Measurements from ENCODE around the gene ZBTB20. TPM values are rescaled to one million over a fixed set of nuclear protein-coding genes. Genes with fewer than 3 reads are reported as not detected.

ZBTB20 gene
- total and polyA plus RNA-seq, 2 donors (not counting 1 experiment from before 2014, with no cell fraction given), result 4.0 to 123 TPM

DNA sequence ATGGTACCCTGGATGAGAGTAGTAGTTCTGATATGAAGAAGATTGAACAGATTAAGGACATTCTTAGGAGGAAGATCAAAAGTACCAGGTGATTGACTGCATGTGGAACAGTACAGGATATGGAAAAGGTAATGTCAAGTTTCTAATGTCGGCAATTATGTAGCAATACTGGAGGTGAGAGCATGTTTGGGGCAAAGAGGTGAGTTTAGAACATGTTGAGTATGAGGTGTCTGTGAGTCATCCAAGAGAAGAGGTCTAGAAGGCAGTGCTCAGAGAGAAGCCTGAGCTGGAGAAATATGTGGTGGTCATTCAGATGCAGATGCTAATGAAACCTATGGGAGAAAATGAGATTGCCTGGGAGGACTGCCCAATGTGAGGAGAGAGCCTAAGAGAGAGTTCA lies 305.6 kb downstream of the ZBTB20 start:
- no peak overlapping the region for H3K27ac Mint-ChIP-seq
- H3K9me3 ChIP-seq (ENCODE audit: control extremely low read depth in 1 of 3, control insufficient read depth in 2 of 3, insufficient read depth in 1 of 3, low read length in 2 of 3), result no peaks in the 10 kb centered on the region
- no peaks in the 10 kb centered on the region for H3K4me1 Mint-ChIP-seq
- H4K20me1 ChIP-seq (ENCODE audit: control insufficient read depth, insufficient read depth, low read length, poor library complexity, severe bottlenecking), result peaks cover 8% of the 10 kb centered on the region
- no peaks in the 10 kb centered on the region for H3K27me3 Mint-ChIP-seq
- no peak overlapping the region for H3K9ac ChIP-seq (ENCODE audit: low read length)
- ChIA-PET POLR2A (no interaction called here), CTCF (no interaction called here)
- H3K79me2 ChIP-seq (ENCODE audit: control insufficient read depth, insufficient read depth, low read length), result no peaks in the 10 kb centered on the region
- H3K36me3 ChIP-seq (replicated peaks in 1 of 2; ENCODE audit: control extremely low read depth in 1 of 2, control insufficient read depth in 1 of 2, extremely low read depth in 1 of 2, insufficient read depth in 2 of 2, low read length in 1 of 2), result peaks cover 0 to 2% of the 10 kb centered on the region in 2 experiments
- TF ChIP-seq EZH2 (IDR thresholded peaks at IDR 0.05; ENCODE audit: borderline replicate concordance, insufficient read depth, low read depth, low read length, poor library complexity, severe bottlenecking), result no peak
- TF ChIP-seq, protein P1, sequence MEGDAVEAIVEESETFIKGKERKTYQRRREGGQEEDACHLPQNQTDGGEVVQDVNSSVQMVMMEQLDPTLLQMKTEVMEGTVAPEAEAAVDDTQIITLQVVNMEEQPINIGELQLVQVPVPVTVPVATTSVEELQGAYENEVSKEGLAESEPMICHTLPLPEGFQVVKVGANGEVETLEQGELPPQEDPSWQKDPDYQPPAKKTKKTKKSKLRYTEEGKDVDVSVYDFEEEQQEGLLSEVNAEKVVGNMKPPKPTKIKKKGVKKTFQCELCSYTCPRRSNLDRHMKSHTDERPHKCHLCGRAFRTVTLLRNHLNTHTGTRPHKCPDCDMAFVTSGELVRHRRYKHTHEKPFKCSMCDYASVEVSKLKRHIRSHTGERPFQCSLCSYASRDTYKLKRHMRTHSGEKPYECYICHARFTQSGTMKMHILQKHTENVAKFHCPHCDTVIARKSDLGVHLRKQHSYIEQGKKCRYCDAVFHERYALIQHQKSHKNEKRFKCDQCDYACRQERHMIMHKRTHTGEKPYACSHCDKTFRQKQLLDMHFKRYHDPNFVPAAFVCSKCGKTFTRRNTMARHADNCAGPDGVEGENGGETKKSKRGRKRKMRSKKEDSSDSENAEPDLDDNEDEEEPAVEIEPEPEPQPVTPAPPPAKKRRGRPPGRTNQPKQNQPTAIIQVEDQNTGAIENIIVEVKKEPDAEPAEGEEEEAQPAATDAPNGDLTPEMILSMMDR (IDR thresholded peaks at IDR 0.05), result no peak
- no peak overlapping the region for H3K27ac ChIP-seq (ENCODE audit: low read length in 2 of 2)
- H2AFZ ChIP-seq (ENCODE audit: insufficient read depth, low read depth, low read length, poor library complexity, severe bottlenecking), result no peak overlapping the region
- DNase-seq (no peak), ATAC-seq (ENCODE audit: low read depth) (no peak)
- intact Hi-C loops (cut with micrococcal nuclease), result no loop called here
- no peak overlapping the region for H3K4me3 Mint-ChIP-seq
- H3K4me2 ChIP-seq (replicated peaks; ENCODE audit: low read depth, low read length, poor library complexity, severe bottlenecking), result no peak overlapping the region
- H3K9me3 Mint-ChIP-seq (ENCODE audit: insufficient read depth), result no peaks in the 10 kb centered on the region
- H3K4me1 ChIP-seq (ENCODE audit: control insufficient read depth in 2 of 2, insufficient read depth in 2 of 2, low read length in 2 of 2), result no peaks in the 10 kb centered on the region
- H3K4me3 ChIP-seq (ENCODE audit: control extremely low read depth in 1 of 5, extremely low read depth in 1 of 5, insufficient read depth in 1 of 5, low read depth in 2 of 5, low read length in 4 of 5), result no peak overlapping the region
- H3K27me3 ChIP-seq (replicated peaks in 1 of 4; ENCODE audit: control extremely low read depth in 1 of 4, control insufficient read depth in 3 of 4, insufficient read depth in 4 of 4, low read length in 3 of 4), result no peaks in the 10 kb centered on the region
- 100% methylated on average over 1 of the region's 1 CpG for WGBS (ENCODE audit: insufficient coverage)

DNA sequence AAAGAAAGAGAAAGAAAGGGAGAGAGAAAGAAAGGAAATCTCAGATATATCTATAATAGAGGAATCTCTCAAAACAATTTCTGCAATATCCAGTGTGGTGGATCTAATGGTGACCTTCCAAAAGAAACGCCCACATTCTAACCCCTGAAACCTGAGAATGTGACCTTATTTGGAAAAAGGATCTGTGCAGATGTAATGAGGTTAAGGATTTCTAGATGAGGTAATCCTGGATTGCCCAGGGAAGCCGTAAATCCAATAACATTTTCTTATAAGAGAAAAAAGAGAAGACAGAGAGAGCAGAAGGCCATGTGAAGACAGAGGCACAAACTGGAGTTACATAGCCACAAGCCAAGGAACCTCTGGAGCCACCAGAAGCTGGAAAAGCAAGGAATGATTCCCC lies 307.6 kb downstream of the ZBTB20 start:
- DNase-seq, result no peak
- ChIA-PET CTCF (no interaction called here), POLR2A (no interaction called here)
- Mint-ChIP-seq H3K9me3 (ENCODE audit: insufficient read depth) (no peaks in the 10 kb centered on the region), H3K27ac (no peak overlapping the region), H3K4me3 (no peak overlapping the region), H3K4me1 (no peaks in the 10 kb centered on the region), H3K27me3 (no peaks in the 10 kb centered on the region)
- no peak for ATAC-seq (ENCODE audit: low read depth)
- H3K4me1 ChIP-seq (ENCODE audit: control insufficient read depth in 2 of 2, insufficient read depth in 2 of 2, low read length in 2 of 2), result no peaks in the 10 kb centered on the region
- H3K4me3 ChIP-seq (ENCODE audit: control extremely low read depth in 1 of 5, extremely low read depth in 1 of 5, insufficient read depth in 1 of 5, low read depth in 2 of 5, low read length in 4 of 5), result no peak overlapping the region
- H2AFZ ChIP-seq (ENCODE audit: insufficient read depth, low read depth, low read length, poor library complexity, severe bottlenecking), result no peak overlapping the region
- TF ChIP-seq, protein P1 (IDR thresholded peaks at IDR 0.05), result no peak
- no peak for TF ChIP-seq EZH2 (IDR thresholded peaks at IDR 0.05; ENCODE audit: borderline replicate concordance, insufficient read depth, low read depth, low read length, poor library complexity, severe bottlenecking)
- peaks cover 0 to 2% of the 10 kb centered on the region in 2 experiments for H3K36me3 ChIP-seq (replicated peaks in 1 of 2; ENCODE audit: control extremely low read depth in 1 of 2, control insufficient read depth in 1 of 2, extremely low read depth in 1 of 2, insufficient read depth in 2 of 2, low read length in 1 of 2)
- no peaks in the 10 kb centered on the region for H3K9me3 ChIP-seq (ENCODE audit: control extremely low read depth in 1 of 3, control insufficient read depth in 2 of 3, insufficient read depth in 1 of 3, low read length in 2 of 3)
- H4K20me1 ChIP-seq (ENCODE audit: control insufficient read depth, insufficient read depth, low read length, poor library complexity, severe bottlenecking), result peaks cover 8% of the 10 kb centered on the region
- no peak overlapping the region for H3K27ac ChIP-seq (ENCODE audit: low read length in 2 of 2)
- no peaks in the 10 kb centered on the region for H3K27me3 ChIP-seq (replicated peaks in 1 of 4; ENCODE audit: control extremely low read depth in 1 of 4, control insufficient read depth in 3 of 4, insufficient read depth in 4 of 4, low read length in 3 of 4)
- no CpG with 5 or more reads among the region's 2 CpGs for WGBS (ENCODE audit: insufficient coverage)
- no peaks in the 10 kb centered on the region for H3K79me2 ChIP-seq (ENCODE audit: control insufficient read depth, insufficient read depth, low read length)
- no peak overlapping the region for H3K4me2 ChIP-seq (replicated peaks; ENCODE audit: low read depth, low read length, poor library complexity, severe bottlenecking)
- no peak overlapping the region for H3K9ac ChIP-seq (ENCODE audit: low read length)
- intact Hi-C loops (cut with micrococcal nuclease), result no loop called here

All from B cell (primary cell).